OCI-LY7 (cell line): ENCODE results near the gene UACA. TPM values are rescaled to one million over a fixed set of nuclear protein-coding genes. Genes with fewer than 3 reads are reported as not detected.

ENCODE experiments used
- BruUV-seq: library from RNA; stranded (reverse); fragments of 400-500 nt; replicated peaks from 2 replicates; lab custom pipeline; 2021; lab: Mats Ljungman, UMichigan
- CTCF ChIA-PET: fragments of 300-600 bp; sonication (Branson Sonifier 250); formaldehyde crosslinking; loops from one replicate; lab custom pipeline; 2022; ENCODE audit warnings: antibody characterized with exemption; ENCODE audit not compliant: unreplicated experiment; lab: Charles Lee
- POLR2A ChIA-PET: fragments of 300-600 bp; sonication (Branson Sonifier 250); formaldehyde crosslinking; loops from one replicate; lab custom pipeline; 2022; ENCODE audit warnings: antibody characterized with exemption; lab: Charles Lee
- DNase-seq: peaks from one replicate; pipeline ENCODE4 v3.0.0-alpha.2; 2015; ENCODE audit warnings: low spot score
- H2AFZ ChIP-seq: fragments of 200-600 bp; sonication (generic), shearing (Covaris generic); 2 replicates; pipeline ENCODE4 v1.6.1; 2014; ENCODE audit warnings: mild to moderate bottlenecking, antibody characterized with exemption, low read length, moderate library complexity
- H3K27ac ChIP-seq: fragments of 200-600 bp; sonication (generic); 2 replicates; pipeline ENCODE4 v1.5.1; 2014; ENCODE audit warnings: mixed run types, low read depth, mild to moderate bottlenecking, moderate library complexity, low read length, inconsistent platforms; ENCODE audit not compliant: poor library complexity, severe bottlenecking
- H3K36me3 ChIP-seq: fragments of 200-600 bp; sonication (generic); 2 replicates; pipeline ENCODE4 v1.6.1; 2014; ENCODE audit warnings: mild to moderate bottlenecking, antibody characterized with exemption, low read length, moderate library complexity, mixed read lengths; ENCODE audit not compliant: insufficient read depth
- H3K4me1 ChIP-seq: fragments of 200-600 bp; sonication (generic); 2 replicates; pipeline ENCODE4 v1.5.1; 2014; ENCODE audit warnings: mild to moderate bottlenecking, low read length; ENCODE audit not compliant: insufficient read depth, poor library complexity, severe bottlenecking
- H3K4me2 ChIP-seq: fragments of 200-600 bp; sonication (generic); 2 replicates; pipeline ENCODE4 v1.6.1; 2014; ENCODE audit warnings: mild to moderate bottlenecking, low read length
- H3K4me3 ChIP-seq: fragments of 200-600 bp; sonication (generic); 2 replicates; pipeline ENCODE4 v1.5.1; 2014; ENCODE audit warnings: mild to moderate bottlenecking, low read depth, low read length; ENCODE audit not compliant: poor library complexity, severe bottlenecking
- H3K79me2 ChIP-seq: fragments of 200-600 bp; sonication (generic); 2 replicates; pipeline ENCODE4 v1.6.1; 2016; ENCODE audit warnings: low read depth, mild to moderate bottlenecking, low read length, moderate library complexity, mixed read lengths; ENCODE audit not compliant: insufficient read depth
- H3K9me2 ChIP-seq: fragments of 200-600 bp; sonication (generic); 2 replicates; pipeline ENCODE4 v1.6.1; 2016; ENCODE audit warnings: mild to moderate bottlenecking, low read length, mixed read lengths; ENCODE audit not compliant: insufficient read depth
- H3K9me3 ChIP-seq: fragments of 200-600 bp; sonication (generic); 2 replicates; pipeline ENCODE4 v1.6.1; 2014; ENCODE audit warnings: mild to moderate bottlenecking, mixed run types, low read length, mixed read lengths
- H4K20me1 ChIP-seq: fragments of 200-600 bp; sonication (generic); 2 replicates; pipeline ENCODE4 v1.6.1; 2014; ENCODE audit warnings: mild to moderate bottlenecking, antibody characterized with exemption, low read length, moderate library complexity, mixed read lengths; ENCODE audit not compliant: insufficient read depth
- CTCF ChIP-seq: fragments of 200-600 bp; sonication (generic); conservative IDR thresholded peaks from 2 replicates; pipeline ENCODE4 v1.5.1; 2014; ENCODE audit warnings: mild to moderate bottlenecking, antibody characterized with exemption, low read length, moderate library complexity, mixed read lengths
- EZH2phosphoT487 ChIP-seq: fragments of 200-600 bp; sonication (generic); IDR thresholded peaks from 2 replicates; pipeline ENCODE4 v1.6.1; 2018; ENCODE audit warnings: low read depth, borderline replicate concordance, mild to moderate bottlenecking, mixed run types, antibody characterized with exemption, low read length, moderate library complexity, mixed read lengths
- intact Hi-C: fragments of 100-400 bp; cut with micrococcal nuclease; formaldehyde crosslinking; loops from one replicate; pipeline ENCODE4 v1.10.0; 2022; ENCODE audit not compliant: unreplicated experiment
- total RNA-seq, 2 experiments: library from RNA; depleted of rRNA in 1 of 2; stranded (reverse); fragments of >200 nt in 1 of 2; shearing (Covaris generic) in 1 of 2; gene quantifications; 2 replicates each; pipeline ENCODE4 v1.2.3, GENCODE V29; 2014 to 2022

UACA gene
- total RNA-seq, 2 experiments from 2014 or later = not detected

- Histone ChIP-seq H3K9me3 (no peaks in the 10 kb centered on the region), H3K79me2 (no peaks in the 10 kb centered on the region), H2AFZ (no peak overlapping the region), H4K20me1 (no peaks in the 10 kb centered on the region), H3K4me3 (no peak overlapping the region), H3K27ac (no peak overlapping the region), H3K9me2 (no peaks in the 10 kb centered on the region), H3K4me2 (no peak overlapping the region), H3K4me1 (no peaks in the 10 kb centered on the region), H3K36me3 (no peaks in the 10 kb centered on the region)
- no TSS peak for BruUV-seq
- no peak for DNase-seq
- ChIA-PET POLR2A (no interaction called here), CTCF (no interaction called here)
- TF ChIP-seq EZH2phosphoT487 (no peak), CTCF (no peak)
- intact Hi-C loops = no loop called here
Observed at GRCh38 chr15:70707686-70708300, 55.6 kb downstream of the UACA start.

GRCh38 chr15:70704731-70705130, 58.6 kb downstream of the UACA start:
- TF ChIP-seq EZH2phosphoT487 = no peak
- no peak for TF ChIP-seq CTCF
- BruUV-seq = no TSS peak
- ChIA-PET POLR2A (interaction anchor here (0.7 kb wide), 1 partner anchor 169 kb away, joined by 4 read pairs; no protein-coding TSS in a partner anchor), CTCF (no interaction called here)
- no peaks in the 10 kb centered on the region for H3K4me1 ChIP-seq
- no peak overlapping the region for H2AFZ ChIP-seq
- no peaks in the 10 kb centered on the region for H3K9me3 ChIP-seq
- no peak overlapping the region for H3K27ac ChIP-seq
- no peaks in the 10 kb centered on the region for H3K9me2 ChIP-seq
- H3K4me3 ChIP-seq = no peak overlapping the region
- DNase-seq = no peak
- no peaks in the 10 kb centered on the region for H4K20me1 ChIP-seq
- no peak overlapping the region for H3K4me2 ChIP-seq
- no peaks in the 10 kb centered on the region for H3K36me3 ChIP-seq
- H3K79me2 ChIP-seq = no peaks in the 10 kb centered on the region
- intact Hi-C loops = no loop called here

- Histone ChIP-seq H3K79me2 (no peaks in the 10 kb centered on the region), H4K20me1 (no peaks in the 10 kb centered on the region), H3K4me2 (no peak overlapping the region), H3K36me3 (no peaks in the 10 kb centered on the region), H3K9me3 (no peaks in the 10 kb centered on the region), H2AFZ (no peak overlapping the region), H3K4me3 (no peak overlapping the region), H3K4me1 (no peaks in the 10 kb centered on the region), H3K9me2 (no peaks in the 10 kb centered on the region), H3K27ac (no peak overlapping the region)
- DNase-seq = no peak
- ChIA-PET CTCF (no interaction called here), POLR2A (no interaction called here)
- intact Hi-C loops = no loop called here
- BruUV-seq = no TSS peak
- TF ChIP-seq EZH2phosphoT487 (no peak), CTCF (no peak)
Observed at GRCh38 chr15:70704166-70704565, 59.2 kb downstream of the UACA start.
